Measurements from ENCODE around the gene MDM1.

The MDM1 gene

DNA sequence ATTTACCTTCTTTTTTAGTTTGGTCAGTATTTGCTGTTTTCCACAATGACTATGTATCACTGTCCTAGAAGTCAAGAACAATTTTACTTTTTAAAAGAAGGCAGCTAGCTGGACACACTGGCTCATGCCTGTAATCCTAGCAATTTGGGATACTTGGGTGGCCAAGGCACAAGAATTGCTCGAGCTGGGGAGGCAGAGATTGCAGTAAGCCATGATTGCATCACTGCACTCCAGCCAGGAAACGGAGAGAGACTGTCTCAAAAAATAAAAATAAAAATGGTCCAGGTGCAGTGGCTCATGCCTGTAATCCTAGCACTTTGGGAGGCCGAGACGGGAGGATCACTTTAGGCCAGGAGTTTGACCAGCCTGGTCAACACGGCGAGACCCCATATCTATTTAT lies 28.3 kb downstream of the MDM1 start:
- ATAC-seq = no peak
- TF ChIP-seq, protein P1, sequence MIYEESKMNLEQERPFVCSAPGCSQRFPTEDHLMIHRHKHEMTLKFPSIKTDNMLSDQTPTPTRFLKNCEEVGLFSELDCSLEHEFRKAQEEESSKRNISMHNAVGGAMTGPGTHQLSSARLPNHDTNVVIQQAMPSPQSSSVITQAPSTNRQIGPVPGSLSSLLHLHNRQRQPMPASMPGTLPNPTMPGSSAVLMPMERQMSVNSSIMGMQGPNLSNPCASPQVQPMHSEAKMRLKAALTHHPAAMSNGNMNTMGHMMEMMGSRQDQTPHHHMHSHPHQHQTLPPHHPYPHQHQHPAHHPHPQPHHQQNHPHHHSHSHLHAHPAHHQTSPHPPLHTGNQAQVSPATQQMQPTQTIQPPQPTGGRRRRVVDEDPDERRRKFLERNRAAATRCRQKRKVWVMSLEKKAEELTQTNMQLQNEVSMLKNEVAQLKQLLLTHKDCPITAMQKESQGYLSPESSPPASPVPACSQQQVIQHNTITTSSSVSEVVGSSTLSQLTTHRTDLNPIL (CRISPR knock-in tag; IDR thresholded peaks at IDR 0.05; ENCODE audit: low read depth) = no peak
- TF ChIP-seq TSHZ2 (CRISPR knock-in tag; IDR thresholded peaks at IDR 0.05) (no peak), ISL1 (CRISPR knock-in tag; IDR thresholded peaks at IDR 0.05) (no peak), ZFP30 (CRISPR knock-in tag; IDR thresholded peaks at IDR 0.05) (no peak), POU6F1 (CRISPR knock-in tag; IDR thresholded peaks at IDR 0.05; ENCODE audit: borderline replicate concordance, low read depth) (no peak), ZNF8 (CRISPR knock-in tag; IDR thresholded peaks at IDR 0.05) (no peak)

- ATAC-seq = no peak
- TF ChIP-seq BACH2 (CRISPR knock-in tag; IDR thresholded peaks at IDR 0.05; ENCODE audit: borderline replicate concordance) (no peak), SNAI2 (CRISPR knock-in tag; IDR thresholded peaks at IDR 0.05) (no peak), TCF4 (CRISPR knock-in tag; IDR thresholded peaks at IDR 0.05; ENCODE audit: borderline replicate concordance) (no peak), ESRRG (CRISPR knock-in tag; IDR thresholded peaks at IDR 0.05) (no peak), ZNF565 (CRISPR knock-in tag; conservative IDR thresholded peaks at IDR 0.05; ENCODE audit: low read depth) (no peak), CSDC2 (CRISPR knock-in tag; IDR thresholded peaks at IDR 0.05) (no peak), ARNTL (CRISPR knock-in tag; IDR thresholded peaks at IDR 0.05; ENCODE audit: borderline replicate concordance, low read depth) (no peak), TOX (CRISPR knock-in tag; IDR thresholded peaks at IDR 0.05; ENCODE audit: borderline replicate concordance) (no peak), PPARA (CRISPR knock-in tag; IDR thresholded peaks at IDR 0.05; ENCODE audit: borderline replicate concordance) (no peak), POU6F1 (CRISPR knock-in tag; IDR thresholded peaks at IDR 0.05; ENCODE audit: borderline replicate concordance, low read depth) (no peak), ZFP3 (CRISPR knock-in tag; IDR thresholded peaks at IDR 0.05) (no peak), OSR1 (CRISPR knock-in tag; IDR thresholded peaks at IDR 0.05) (no peak), GLIS3 (CRISPR knock-in tag; IDR thresholded peaks at IDR 0.05) (no peak)
- TF ChIP-seq, protein P1 (CRISPR knock-in tag; IDR thresholded peaks at IDR 0.05; ENCODE audit: low read depth) = no peak
These were observed 34.2 kb downstream of the MDM1 start for GRCh38 chr12:68297929-68298328.

DNA sequence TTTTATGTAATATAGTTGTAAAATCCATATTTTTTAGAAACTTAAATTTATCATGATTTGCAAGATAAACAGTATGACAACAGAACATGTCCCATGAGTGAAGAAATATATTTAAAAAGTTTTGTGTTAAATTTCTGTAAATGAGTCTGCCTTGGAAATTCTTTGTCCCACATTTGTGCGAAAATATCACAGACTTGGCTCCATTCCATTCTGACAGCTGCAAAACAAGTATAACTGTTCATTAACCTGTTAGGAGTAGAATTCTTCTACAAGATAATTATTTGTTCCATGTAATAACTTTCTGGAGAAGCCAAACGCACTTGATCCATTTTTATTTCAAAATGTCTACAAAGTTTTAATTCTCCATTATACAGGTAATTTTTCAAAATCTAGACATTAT lies 37.9 kb downstream of the MDM1 start:
- no peak for ATAC-seq
- TF ChIP-seq ZFP3 (CRISPR knock-in tag; IDR thresholded peaks at IDR 0.05) = no peak
- no peak for TF ChIP-seq ZNF70 (CRISPR knock-in tag; IDR thresholded peaks at IDR 0.05)
- no peak for TF ChIP-seq TOX (CRISPR knock-in tag; IDR thresholded peaks at IDR 0.05; ENCODE audit: borderline replicate concordance)
- TF ChIP-seq, protein P2, sequence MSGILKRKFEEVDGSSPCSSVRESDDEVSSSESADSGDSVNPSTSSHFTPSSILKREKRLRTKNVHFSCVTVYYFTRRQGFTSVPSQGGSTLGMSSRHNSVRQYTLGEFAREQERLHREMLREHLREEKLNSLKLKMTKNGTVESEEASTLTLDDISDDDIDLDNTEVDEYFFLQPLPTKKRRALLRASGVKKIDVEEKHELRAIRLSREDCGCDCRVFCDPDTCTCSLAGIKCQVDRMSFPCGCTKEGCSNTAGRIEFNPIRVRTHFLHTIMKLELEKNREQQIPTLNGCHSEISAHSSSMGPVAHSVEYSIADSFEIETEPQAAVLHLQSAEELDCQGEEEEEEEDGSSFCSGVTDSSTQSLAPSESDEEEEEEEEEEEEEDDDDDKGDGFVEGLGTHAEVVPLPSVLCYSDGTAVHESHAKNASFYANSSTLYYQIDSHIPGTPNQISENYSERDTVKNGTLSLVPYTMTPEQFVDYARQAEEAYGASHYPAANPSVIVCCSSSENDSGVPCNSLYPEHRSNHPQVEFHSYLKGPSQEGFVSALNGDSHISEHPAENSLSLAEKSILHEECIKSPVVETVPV (CRISPR knock-in tag; IDR thresholded peaks at IDR 0.05) = no peak
- no peak for TF ChIP-seq PATZ1 (CRISPR knock-in tag; IDR thresholded peaks at IDR 0.05; ENCODE audit: borderline replicate concordance)
- TF ChIP-seq ISL1 (CRISPR knock-in tag; IDR thresholded peaks at IDR 0.05) = no peak
- TF ChIP-seq SNAI2 (CRISPR knock-in tag; IDR thresholded peaks at IDR 0.05) = no peak
- no peak for TF ChIP-seq PPARA (CRISPR knock-in tag; IDR thresholded peaks at IDR 0.05; ENCODE audit: borderline replicate concordance)
- no peak for TF ChIP-seq ZNF565 (CRISPR knock-in tag; conservative IDR thresholded peaks at IDR 0.05; ENCODE audit: low read depth)
- no peak for TF ChIP-seq ZFP30 (CRISPR knock-in tag; IDR thresholded peaks at IDR 0.05)
- no peak for TF ChIP-seq TSHZ2 (CRISPR knock-in tag; IDR thresholded peaks at IDR 0.05)
- TF ChIP-seq CSDC2 (CRISPR knock-in tag; IDR thresholded peaks at IDR 0.05) = no peak
- no peak for TF ChIP-seq ESRRG (CRISPR knock-in tag; IDR thresholded peaks at IDR 0.05)
- TF ChIP-seq GLIS3 (CRISPR knock-in tag; IDR thresholded peaks at IDR 0.05) = no peak

All from SK-N-SH treated with all-trans-retinoic acid at 6 μM for 48 hours (cell line).